ENCODE results near the gene ZNF550. TPM values are rescaled to one million over a fixed set of nuclear protein-coding genes. Genes with fewer than 3 reads are reported as not detected.
A peak's percentile ranks its signal among the peaks of the same experiment; 100 is the strongest.

Gene ZNF550
- total and polyA plus RNA-seq, 2 of the 13 experiments (the other 11 are each of a cell fraction or from before 2014, with no cell fraction given) = 8.6 to 9.1 TPM

DNA sequence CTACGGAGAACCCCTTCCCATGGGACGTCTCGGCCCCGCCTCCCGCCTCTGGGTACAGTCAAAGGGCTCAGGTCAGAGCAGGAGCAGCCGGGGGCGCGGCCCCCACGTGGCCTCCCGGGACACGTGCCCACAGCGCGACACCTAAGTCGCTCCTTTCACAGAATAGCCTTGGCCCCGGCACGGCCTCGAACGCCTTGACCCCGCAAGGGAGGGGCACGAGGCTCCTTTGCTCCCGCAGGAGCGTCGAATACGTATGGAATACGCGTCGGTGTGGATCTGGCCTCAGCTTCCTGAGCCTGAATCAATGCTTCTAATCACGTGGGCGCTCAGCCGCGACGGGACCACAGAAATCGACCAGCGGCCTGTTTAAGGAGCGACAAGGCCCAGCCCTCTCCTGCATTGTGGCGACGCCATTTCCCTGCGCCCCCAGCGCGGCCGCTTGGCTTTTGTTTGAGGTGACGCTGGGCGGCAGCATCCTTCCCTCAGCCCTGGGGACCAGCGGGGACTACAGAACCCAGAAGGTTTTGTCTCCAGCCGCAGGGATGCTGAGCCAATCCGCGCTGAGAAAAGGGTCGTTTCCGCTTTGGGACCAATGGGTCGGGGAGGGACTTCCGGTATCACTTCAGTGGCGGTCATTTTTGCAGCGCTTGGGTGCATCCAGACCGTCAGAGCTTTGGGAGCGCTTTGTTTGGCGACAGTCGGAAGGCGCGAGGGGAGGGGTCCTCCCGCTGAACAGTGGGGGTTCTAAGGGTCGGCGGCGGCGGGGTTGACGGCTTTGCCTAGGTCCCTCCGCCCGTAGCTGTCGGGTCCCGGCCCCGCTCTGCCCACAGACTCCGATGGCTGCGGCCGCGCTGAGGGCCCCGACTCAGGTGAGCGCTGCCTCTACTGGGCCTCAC lies 24.1 kb upstream of the ZNF550 start, which contains the start of gene ZIK1 (continued):
- TF ChIP-seq, protein P1, sequence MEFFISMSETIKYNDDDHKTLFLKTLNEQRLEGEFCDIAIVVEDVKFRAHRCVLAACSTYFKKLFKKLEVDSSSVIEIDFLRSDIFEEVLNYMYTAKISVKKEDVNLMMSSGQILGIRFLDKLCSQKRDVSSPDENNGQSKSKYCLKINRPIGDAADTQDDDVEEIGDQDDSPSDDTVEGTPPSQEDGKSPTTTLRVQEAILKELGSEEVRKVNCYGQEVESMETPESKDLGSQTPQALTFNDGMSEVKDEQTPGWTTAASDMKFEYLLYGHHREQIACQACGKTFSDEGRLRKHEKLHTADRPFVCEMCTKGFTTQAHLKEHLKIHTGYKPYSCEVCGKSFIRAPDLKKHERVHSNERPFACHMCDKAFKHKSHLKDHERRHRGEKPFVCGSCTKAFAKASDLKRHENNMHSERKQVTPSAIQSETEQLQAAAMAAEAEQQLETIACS (CRISPR knock-in tag; IDR thresholded peaks at IDR 0.05) = no peak
- TF ChIP-seq ZNF792 (CRISPR knock-in tag; IDR thresholded peaks at IDR 0.05) (no peak), ZBTB7A (CRISPR knock-in tag; IDR thresholded peaks at IDR 0.05) (no peak), HHEX (CRISPR knock-in tag; IDR thresholded peaks at IDR 0.05) (no peak), RBFOX2 (IDR thresholded peaks at IDR 0.05; ENCODE audit: low read depth, low read length) (no peak), AHR (CRISPR knock-in tag; IDR thresholded peaks at IDR 0.05) (no peak), ZNF3 (CRISPR knock-in tag; IDR thresholded peaks at IDR 0.05) (no peak), GABPB1 (CRISPR knock-in tag; IDR thresholded peaks at IDR 0.05) (peak; percentile 96), ZSCAN20 (CRISPR knock-in tag; IDR thresholded peaks at IDR 0.05; ENCODE audit: borderline replicate concordance) (no peak), ZNF572 (CRISPR knock-in tag; IDR thresholded peaks at IDR 0.05) (no peak), DNMT1 (CRISPR knock-in tag; IDR thresholded peaks at IDR 0.05) (no peak), ZNF234 (CRISPR knock-in tag; conservative IDR thresholded peaks at IDR 0.05) (no peak), NFIC (IDR thresholded peaks at IDR 0.05; ENCODE audit: low read length) (no peak), ZNF501 (CRISPR knock-in tag; IDR thresholded peaks at IDR 0.05) (peak; percentile 32; the same call in 1 of the 2 replicates), ZNF543 (CRISPR knock-in tag; IDR thresholded peaks at IDR 0.05) (0 out of 2 replicates have a peak, but pooled peaks have one; percentile 29), KDM5B (CRISPR knock-in tag; IDR thresholded peaks at IDR 0.05; ENCODE audit: borderline replicate concordance) (0 out of 2 replicates have a peak, but pooled peaks have one; percentile 22), RFXAP (CRISPR knock-in tag; IDR thresholded peaks at IDR 0.05; ENCODE audit: borderline replicate concordance) (no peak), ZNF75D (CRISPR knock-in tag; IDR thresholded peaks at IDR 0.05; ENCODE audit: borderline replicate concordance) (no peak), HOXA9 (CRISPR knock-in tag; IDR thresholded peaks at IDR 0.05; ENCODE audit: borderline replicate concordance) (no peak), ZBTB1 (CRISPR knock-in tag; IDR thresholded peaks at IDR 0.05; ENCODE audit: borderline replicate concordance) (no peak)
- TF ChIP-seq, protein P2, sequence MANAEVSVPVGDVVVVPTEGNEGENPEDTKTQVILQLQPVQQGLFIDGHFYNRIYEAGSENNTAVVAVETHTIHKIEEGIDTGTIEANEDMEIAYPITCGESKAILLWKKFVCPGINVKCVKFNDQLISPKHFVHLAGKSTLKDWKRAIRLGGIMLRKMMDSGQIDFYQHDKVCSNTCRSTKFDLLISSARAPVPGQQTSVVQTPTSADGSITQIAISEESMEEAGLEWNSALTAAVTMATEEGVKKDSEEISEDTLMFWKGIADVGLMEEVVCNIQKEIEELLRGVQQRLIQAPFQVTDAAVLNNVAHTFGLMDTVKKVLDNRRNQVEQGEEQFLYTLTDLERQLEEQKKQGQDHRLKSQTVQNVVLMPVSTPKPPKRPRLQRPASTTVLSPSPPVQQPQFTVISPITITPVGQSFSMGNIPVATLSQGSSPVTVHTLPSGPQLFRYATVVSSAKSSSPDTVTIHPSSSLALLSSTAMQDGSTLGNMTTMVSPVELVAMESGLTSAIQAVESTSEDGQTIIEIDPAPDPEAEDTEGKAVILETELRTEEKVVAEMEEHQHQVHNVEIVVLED (CRISPR knock-in tag; IDR thresholded peaks at IDR 0.05; ENCODE audit: borderline replicate concordance) = peak; percentile 54; the same call in 1 of the 2 replicates
- TF ChIP-seq, protein P3, sequence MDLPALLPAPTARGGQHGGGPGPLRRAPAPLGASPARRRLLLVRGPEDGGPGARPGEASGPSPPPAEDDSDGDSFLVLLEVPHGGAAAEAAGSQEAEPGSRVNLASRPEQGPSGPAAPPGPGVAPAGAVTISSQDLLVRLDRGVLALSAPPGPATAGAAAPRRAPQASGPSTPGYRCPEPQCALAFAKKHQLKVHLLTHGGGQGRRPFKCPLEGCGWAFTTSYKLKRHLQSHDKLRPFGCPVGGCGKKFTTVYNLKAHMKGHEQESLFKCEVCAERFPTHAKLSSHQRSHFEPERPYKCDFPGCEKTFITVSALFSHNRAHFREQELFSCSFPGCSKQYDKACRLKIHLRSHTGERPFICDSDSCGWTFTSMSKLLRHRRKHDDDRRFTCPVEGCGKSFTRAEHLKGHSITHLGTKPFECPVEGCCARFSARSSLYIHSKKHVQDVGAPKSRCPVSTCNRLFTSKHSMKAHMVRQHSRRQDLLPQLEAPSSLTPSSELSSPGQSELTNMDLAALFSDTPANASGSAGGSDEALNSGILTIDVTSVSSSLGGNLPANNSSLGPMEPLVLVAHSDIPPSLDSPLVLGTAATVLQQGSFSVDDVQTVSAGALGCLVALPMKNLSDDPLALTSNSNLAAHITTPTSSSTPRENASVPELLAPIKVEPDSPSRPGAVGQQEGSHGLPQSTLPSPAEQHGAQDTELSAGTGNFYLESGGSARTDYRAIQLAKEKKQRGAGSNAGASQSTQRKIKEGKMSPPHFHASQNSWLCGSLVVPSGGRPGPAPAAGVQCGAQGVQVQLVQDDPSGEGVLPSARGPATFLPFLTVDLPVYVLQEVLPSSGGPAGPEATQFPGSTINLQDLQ (CRISPR knock-in tag; IDR thresholded peaks at IDR 0.05) = no peak
- TF ChIP-seq, protein P4, sequence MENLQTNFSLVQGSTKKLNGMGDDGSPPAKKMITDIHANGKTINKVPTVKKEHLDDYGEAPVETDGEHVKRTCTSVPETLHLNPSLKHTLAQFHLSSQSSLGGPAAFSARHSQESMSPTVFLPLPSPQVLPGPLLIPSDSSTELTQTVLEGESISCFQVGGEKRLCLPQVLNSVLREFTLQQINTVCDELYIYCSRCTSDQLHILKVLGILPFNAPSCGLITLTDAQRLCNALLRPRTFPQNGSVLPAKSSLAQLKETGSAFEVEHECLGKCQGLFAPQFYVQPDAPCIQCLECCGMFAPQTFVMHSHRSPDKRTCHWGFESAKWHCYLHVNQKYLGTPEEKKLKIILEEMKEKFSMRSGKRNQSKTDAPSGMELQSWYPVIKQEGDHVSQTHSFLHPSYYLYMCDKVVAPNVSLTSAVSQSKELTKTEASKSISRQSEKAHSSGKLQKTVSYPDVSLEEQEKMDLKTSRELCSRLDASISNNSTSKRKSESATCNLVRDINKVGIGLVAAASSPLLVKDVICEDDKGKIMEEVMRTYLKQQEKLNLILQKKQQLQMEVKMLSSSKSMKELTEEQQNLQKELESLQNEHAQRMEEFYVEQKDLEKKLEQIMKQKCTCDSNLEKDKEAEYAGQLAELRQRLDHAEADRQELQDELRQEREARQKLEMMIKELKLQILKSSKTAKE (CRISPR knock-in tag; IDR thresholded peaks at IDR 0.05; ENCODE audit: borderline replicate concordance) = no peak

Measured in HepG2 (cell line).